OCI-LY3 (cell line): ENCODE results near the gene GPR150.

Experiments
- EZH2phosphoT487 ChIP-seq: fragments of 200-600 bp; shearing (Covaris generic); IDR thresholded peaks from 2 replicates; pipeline ENCODE4 v1.6.1; 2018; ENCODE audit warnings: antibody characterized with exemption, mixed run types, low read depth
- TF ChIP-seq, protein P1 (sequence below): fragments of 200-600, 300-600 bp; sonication (generic); IDR thresholded peaks from 2 replicates; pipeline ENCODE4 v1.5.1; 2014; ENCODE audit warnings: antibody characterized with exemption, low read length, low read depth

DNA sequence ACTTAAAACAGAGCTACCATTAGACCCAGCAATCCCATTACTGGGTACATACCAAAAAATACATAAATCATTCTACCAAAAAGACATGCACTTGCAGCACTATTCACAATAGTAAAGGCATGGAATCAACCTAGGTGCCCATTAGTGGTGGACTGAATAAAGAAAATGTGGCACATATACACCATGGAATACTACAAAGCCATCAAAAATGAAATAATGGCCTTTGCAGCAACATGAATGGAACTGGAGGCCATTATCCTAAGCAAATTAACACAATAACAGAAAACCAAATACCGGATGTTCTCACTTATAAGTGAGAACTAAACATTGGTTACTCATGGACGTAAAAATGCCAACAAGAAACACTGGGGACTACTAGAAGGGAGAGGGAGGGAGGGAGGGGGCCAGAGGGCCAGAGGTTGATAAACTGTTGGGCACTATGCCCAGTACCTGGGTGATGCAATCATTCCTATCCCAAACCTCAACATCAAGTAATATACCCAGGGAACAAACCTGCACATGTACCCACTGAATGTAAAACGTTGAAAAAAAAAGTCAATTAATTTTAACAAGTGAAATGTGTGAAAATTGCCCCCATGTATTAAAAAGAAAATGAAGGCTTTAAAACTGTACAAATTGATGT is 24.5 kb upstream of the GPR150 start:
- TF ChIP-seq, protein P1, sequence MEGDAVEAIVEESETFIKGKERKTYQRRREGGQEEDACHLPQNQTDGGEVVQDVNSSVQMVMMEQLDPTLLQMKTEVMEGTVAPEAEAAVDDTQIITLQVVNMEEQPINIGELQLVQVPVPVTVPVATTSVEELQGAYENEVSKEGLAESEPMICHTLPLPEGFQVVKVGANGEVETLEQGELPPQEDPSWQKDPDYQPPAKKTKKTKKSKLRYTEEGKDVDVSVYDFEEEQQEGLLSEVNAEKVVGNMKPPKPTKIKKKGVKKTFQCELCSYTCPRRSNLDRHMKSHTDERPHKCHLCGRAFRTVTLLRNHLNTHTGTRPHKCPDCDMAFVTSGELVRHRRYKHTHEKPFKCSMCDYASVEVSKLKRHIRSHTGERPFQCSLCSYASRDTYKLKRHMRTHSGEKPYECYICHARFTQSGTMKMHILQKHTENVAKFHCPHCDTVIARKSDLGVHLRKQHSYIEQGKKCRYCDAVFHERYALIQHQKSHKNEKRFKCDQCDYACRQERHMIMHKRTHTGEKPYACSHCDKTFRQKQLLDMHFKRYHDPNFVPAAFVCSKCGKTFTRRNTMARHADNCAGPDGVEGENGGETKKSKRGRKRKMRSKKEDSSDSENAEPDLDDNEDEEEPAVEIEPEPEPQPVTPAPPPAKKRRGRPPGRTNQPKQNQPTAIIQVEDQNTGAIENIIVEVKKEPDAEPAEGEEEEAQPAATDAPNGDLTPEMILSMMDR, result no peak
- no peak for TF ChIP-seq EZH2phosphoT487
